Cerebellar nuclear complex (tissue), 1 donor: ENCODE results near the gene UBE2D1.

ENCODE experiments used
- DNase-seq, 2 experiments: peaks; one replicate each; lab custom pipeline; 2025; lab: John Stamatoyannopoulos, UW

UBE2D1 gene

DNA sequence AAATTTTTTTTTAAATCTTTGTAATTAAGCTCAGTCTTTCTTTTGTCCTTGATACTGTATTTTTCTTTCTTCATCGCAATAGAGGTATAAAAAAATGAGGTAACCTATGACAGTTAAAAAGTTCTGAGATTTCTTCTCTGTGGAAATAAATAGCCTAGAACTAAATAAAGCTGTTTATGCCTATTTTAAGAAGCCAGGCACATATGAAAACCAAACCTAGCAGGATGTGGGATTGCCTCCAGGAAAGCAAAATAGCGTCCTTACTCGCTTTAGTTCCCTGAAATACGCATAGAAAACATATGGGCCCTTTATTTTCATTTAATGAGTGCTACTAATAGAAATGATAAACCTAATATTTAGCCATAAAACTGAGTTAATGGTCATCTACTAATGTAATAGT is 6.6 kb downstream of the UBE2D1 start:
- no peak for DNase-seq

DNA sequence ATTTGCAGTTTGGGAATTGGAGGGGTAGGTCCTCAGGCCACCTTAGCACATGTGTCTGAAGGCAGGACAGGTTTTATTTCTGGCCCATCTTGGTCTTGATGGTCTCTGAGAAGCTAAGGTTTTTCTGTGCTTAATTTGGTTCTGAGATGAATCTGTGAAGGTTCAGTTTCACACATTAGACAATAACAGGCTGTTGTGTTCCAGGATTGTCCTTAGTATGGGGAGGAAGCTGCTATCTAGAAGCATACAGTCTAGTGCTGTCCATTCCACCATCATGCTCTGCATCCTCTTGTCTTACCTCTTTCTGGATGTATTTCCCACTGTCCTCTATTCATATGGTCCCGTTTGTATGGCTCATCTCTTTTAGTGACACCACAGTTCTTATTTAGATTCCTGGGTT is 7.1 kb downstream of the UBE2D1 start:
- no peak for DNase-seq

DNA sequence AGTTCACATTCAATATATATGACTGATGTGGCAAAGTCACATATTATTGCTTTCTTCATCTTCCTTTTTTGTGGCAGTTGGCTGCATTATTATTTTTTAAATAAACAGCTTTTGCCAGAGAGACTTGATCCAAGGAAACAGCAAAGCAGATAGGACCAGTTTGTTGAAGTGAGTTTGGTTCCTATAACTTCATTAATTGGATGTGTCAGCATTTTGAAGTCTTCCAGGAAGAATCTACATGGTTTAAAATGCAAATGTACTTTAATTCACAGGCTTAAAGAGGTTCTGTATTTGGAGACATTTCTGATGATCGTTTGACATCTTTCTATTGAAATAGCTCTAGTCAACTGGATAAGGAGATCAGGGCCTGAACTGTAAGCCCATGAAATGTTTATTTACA is 13.2 kb downstream of the UBE2D1 start:
- DNase-seq = no peak

DNA sequence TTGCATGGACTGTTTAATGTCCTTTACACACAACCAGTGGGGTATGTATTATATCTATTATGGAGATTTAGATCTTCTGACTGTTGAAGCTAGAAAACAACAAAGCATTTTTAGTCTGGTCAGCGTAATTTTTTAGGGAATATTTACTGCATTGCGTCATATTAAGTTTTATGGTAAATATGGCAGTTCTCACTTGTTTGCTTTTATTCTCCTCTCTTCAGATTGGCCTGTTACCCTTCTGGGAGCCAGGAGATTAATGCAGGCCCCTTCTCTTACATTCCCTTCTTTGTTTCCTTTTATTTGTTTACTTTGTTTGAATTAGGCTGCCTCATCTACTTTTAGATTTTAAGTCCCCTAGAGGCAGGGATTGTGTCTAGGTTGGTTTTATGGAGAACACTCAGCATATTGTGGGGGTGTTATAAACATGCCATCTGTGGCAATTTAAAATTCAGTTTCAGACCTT is 13.8 kb downstream of the UBE2D1 start:
- DNase-seq = no peak

DNA sequence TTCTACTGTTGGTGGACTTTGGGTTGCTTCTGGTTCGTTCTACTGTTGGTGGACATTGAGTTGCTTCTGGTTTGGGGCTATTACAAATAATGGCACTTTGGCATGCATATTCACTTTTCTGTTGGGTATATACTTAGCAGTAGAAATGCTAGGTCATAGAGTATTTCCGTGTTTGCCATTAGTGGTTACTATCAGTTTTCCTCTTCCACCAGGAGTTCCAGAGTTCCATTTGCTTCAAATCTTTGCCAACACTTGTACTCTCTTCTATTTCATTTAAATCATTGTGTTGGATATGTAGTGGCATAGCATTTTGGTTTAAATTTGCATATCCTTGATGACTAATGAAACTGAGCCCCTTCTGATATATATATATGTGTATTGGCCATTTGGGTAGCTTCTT is 15.2 kb downstream of the UBE2D1 start:
- no peak for DNase-seq

DNA sequence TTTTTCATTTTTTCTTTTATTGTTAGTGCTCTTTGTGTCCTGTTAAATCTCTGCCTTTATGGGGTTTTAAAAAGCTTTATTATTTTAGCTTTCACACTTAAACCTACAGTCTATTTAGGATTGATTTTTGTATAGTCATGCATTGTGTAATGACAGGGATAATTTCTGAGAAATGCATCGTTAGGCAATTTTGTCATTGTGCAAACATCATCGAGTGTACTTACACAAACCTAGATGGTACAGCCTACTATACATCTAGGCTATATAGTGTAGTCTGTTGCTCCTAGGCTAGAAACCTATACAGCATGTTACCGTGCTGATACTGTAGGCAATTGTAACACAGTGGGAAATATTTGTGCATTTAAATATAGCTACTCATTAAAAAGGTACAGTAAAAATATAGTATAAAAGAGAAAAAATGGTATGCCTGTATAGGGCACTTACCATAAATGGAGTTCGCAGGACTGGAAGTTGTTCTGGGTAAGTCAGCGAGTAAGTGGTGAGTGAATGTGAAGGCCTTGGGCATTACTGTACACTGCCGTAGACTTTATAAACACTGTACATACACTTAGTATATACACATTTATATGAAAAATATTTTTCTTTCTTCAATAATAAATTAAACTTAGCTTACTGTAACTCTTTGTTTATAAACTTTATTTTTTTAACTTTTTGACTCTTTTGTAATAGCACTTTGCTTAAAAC is 16.0 kb downstream of the UBE2D1 start:
- no peak for DNase-seq

DNA sequence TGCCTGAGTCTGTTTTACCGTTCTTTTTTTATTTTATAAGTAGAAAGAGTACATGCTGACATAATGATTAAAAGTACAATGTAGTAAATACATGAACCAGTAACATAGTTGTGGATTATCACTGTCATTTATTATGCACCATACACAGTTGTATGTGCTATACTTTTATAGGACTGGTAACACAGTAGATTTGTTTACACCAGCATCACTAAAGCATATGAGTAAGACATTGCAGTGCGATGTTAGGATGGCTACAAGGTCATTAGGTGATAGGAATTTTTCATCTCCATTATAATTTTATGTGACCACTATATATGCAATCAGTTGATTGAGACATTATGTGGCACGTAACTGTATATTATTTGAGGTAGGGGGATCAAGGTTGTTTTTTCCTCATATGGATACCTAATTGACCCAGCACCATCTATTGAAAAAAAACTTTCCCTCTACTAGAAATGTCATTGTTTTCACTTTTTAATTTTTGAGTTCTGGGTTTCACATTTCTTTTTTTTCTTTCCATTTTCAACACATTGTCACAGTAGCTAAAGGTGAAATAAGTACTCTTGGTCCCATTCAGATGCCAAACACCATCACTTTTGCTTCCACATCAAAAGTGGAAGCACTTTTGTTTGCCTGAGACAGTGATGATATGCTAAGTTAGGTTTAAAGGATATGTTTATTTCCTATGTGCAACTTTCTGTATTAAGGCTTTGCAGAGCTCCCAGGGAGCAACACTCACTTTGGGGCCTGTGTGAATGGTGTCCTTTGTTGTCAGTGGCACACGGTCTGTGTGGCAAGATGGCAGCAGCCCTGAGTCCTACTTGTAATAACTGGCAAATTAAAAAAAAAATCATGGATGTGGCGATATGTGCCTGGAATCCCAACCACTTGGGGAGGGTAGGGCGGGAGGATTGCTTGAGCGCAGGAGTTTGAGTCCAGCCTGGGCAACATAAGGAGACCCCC is 17.1 kb downstream of the UBE2D1 start:
- DNase-seq = no peak

DNA sequence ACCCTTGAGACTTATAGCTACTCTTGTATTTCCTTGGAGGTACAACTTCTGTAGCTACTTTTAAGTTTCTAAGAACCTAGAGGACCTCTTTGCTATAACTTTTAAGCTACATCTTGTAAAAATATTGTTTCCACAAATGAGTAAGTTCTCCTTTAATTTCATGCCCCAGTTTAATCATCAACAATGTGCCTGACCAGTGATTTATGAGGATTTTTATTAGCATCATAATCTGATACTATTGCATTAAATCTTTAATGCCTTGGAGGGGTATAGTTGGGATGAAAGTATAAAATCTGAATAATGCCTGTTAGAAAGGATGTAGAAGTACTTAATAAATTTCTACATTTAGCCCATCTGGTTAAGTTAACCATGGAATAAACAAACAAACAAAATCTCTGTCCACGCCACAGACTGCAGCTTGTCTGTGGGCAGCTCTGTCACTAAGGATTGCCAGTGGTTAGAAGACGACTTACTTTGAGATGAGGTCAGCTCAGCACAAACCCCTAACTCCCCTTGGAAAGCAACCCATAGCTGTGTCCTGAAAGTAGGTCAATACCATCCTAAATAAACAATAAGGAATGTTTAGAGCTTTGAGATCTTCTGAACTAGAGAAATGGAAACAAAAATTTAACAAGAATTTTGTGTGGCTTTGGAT is 18.3 kb downstream of the UBE2D1 start:
- no peak for DNase-seq

DNA sequence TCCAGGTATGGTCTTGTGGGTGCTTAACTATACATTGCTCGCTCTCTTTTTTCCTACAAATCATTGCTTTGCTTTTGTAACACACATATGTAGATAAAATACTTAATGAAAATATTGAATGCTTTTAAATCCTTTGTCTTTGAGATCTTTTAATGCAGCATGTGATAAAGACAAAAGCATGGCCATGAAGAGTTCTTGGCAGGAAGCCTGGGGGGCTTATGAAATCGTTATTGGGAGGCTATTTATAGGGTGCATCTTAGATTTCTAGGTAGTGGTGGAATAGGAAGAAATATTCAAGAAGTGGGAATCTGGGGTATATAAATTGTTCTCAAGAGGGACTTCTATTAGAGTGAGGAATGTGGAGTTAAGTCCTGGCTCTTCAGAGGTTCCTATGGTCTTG is 21.9 kb downstream of the UBE2D1 start:
- no peak for DNase-seq

DNA sequence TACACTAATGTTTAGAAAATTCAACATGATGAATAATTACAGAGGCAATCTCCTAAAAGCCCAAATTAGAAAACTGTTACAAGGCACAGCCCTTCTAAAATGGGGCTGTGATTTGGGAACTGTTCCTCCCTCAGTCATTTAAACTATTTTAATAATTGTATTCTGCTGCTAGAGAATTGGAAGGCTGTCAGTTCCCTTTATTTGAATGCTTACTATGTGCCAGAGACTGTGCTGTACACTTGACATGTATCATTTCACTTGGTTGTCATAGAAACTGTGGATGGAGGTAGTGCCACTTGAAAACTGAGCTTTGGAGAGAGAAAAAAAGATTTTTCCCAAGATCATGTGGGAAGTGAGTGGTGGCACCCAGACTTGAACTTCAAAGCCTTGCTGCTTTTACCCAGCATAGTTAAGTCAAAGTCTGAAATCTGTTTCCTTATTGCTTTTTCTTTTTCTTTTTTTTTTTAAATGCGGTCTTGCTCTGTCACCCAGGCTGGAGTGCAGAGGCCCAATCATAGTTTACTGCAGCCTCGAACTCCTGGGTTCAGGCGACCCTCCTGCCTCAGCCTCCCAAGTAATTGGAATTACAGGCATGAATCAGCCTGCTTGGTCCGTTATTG is 23.6 kb downstream of the UBE2D1 start:
- no peak for DNase-seq

DNA sequence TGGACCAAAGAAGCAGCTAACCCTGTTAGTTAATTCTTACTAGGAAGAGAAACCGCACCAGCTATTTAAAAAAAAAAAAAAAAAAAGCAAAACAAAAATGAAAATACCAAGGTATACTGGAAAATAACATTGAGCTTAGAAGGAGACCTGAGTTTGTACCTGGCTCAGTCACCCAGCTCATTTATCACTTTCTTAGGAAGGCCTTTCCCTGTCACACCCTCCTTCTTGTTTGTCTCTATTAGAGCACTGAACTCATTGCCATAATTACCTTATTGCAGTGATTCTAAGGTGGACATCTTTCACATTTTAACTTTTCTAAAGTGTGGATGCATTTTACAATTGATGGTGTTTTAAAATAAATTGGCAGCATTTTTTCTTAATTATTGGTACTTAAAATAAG is 24.1 kb downstream of the UBE2D1 start:
- DNase-seq = no peak

DNA sequence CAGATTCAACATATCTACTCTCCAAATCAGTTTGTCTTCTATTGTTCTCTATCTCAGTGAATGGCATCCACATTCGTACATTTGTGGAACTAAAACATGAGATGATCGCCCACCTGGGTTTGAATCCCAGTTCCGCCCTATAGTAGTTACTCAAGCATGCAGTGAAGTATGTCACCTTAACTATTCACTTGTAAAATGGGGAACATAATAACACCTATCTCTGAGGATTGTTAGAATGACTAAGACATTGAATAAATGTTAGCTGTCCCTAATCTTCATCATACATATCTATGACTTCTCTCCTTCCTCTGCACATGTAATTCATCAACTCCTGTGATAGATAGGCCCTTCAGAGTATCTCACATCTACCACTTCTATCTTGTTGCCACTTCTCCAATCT is 24.7 kb downstream of the UBE2D1 start:
- no peak for DNase-seq

DNA sequence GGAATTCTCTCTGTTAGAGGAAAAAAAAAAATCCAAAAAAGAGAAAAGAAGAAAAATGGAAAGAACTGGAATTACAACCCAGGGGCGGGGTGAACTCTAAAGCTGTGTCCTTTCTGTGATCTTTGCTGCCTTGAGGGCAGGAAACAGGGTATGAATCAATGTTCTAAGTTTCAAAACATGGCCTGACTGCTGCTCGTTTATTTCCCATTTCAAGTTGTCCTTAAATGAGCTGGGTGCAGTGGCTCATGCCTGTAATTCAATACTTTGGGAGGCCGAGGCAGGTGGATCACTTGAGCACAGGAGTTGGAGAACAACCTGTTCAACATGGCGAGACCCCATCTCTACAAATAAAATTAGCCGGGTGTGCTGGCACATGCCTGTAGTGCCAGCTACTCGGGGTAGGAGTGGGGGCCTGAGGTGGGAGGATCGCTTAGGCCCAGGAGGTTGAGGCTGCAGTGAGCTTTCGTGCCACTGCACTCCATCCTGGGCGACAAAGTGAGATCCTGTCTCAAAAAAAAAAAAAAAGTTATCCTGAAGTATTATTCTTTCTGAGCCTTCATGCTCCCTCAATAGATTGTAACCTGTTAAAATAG is 25.7 kb downstream of the UBE2D1 start:
- DNase-seq = no peak

DNA sequence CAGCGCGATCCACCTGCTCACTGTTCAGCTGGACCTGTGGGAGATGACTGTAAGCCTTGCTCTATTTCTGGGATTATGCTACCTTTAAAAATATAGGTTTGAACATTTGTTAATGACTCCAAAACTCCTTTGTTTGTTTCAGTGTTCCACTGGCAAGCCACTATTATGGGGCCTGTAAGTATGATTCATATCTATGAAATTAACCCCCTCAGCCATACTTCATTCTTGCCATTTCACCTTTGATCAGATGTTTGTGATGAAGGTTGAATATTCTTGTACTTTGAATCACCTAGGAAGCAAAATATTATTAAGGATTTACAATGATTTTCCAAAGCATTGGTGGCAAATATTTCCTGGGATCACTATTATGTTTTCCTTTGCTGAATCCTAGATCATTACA is 26.5 kb downstream of the UBE2D1 start:
- no peak for DNase-seq

DNA sequence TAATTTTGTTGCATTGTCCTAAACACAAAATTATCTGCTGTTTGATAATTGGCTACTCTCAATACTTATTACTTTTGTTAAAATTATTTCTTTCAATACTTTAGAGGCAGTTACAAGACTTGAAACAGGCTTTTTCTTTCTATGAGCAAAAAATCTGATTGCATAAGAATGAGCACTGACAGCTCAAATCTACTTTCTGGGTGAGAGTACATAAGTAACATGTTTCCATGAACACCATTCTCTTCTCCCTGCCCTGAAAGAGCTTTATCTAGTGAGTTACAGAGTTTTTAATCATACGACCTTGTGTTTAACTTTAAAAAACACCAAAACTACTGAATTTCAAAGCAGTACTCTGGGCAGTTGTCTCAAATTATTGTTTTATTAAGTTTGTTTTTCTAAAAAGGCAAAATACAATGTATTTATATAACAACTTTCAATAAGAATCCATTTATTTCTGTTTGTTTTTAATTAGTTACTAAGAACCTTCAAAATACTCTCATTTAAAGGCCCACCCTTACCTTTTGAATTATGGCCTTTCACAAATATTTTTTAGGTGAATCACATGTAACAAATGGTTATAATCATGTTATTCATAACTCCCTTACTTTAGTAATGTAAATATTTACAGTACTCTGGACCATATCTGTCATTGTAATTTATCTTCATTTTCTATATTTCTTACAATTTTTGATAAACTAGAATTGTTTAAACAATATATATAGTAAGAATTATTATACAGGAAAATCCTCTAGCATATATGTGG is 27.4 kb downstream of the UBE2D1 start:
- DNase-seq = no peak

DNA sequence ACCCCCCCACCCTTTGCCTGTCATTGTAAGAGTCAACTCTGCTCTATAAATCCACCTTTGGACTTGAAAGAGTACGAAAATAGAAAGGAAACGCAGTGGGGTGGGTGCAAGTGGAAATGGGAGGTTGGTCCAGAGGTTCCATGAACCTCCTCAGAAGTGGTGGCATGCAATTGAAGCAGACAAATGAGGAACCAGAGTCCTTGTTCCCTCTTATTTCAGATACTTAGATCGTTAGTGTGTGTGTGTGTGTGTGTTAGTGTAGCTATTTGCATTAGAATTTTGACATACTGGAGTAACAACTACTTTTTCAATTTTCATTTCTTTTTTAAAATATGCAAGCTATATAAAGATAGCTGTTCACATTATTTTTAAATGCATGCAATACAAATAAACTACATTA is 32.3 kb downstream of the UBE2D1 start:
- DNase-seq = no peak

DNA sequence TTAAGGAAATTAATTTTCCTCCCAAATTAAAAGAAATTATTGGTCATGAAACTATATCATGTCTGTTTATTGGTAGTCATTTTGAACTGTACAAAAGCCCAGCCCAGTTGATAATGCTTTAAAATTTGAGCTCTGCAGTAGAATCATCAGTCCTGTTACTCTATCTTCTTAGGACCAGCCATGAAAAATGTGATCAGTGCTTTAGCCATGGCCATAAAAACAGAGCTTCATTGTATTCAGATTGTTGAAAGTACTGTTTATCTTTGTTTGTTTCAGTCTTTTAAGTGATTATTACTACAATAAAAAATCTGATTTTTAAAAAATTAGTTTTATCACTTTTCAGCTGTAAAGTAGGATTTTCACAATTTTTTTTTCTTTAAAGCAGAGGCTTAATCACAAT is 36.7 kb downstream of the UBE2D1 start:
- DNase-seq = no peak

DNA sequence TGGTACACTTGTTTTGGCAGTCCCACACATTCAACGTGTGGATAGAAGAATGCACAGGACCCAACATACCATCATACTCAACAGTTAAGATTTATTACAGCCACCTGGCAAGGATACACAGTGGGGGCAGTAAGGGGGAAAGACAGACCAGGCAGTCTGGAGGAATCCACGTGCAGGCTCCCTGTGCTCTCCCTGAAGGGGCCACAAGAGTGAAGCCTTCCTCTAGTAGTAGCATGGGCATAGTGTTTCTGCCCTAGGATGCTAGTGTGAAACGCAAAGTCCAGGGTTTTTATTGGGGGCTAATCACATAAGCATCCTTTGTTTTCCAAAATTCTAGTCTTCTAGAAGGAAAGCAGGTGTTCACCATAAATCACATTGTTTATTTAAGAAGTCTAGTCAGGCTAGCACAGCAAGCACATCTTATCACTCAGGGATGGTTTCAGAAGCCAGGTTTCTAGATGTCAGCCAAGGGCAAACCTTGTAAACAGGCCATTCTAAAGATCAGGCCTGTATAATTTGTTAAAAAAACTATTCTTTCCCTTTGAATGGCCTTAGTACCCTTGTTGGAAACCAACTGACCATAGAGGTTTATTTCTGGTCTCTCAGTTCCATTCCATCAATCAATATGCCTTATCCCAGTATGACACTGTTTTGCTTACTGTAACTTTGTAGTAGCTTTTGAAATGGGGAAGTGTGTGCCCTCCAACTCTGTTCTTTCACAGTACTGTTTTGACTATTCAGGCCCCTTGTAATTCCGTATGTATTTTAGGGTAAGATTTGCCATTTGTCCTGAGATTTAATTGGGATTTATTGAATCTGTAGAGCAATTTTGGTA is 38.0 kb downstream of the UBE2D1 start:
- no peak for DNase-seq

DNA sequence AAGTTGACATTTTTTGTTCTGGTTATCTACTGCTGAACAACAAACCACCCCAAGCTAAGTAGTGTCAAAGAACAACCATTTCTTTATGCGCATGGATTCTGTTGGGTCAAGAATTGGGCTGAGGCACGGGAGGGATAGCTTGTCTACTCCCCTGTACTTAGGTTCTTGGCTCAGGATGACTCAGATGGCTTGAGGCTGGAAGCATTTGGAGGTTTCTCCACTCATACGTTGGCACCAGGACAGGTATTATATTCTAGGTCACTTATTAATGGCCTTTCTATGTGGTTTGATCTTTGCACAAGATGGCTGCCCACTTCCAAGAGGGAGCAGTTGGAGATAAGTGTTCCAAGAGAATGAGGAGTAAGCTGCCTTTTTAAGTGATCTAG is 38.6 kb downstream of the UBE2D1 start:
- no peak for DNase-seq

DNA sequence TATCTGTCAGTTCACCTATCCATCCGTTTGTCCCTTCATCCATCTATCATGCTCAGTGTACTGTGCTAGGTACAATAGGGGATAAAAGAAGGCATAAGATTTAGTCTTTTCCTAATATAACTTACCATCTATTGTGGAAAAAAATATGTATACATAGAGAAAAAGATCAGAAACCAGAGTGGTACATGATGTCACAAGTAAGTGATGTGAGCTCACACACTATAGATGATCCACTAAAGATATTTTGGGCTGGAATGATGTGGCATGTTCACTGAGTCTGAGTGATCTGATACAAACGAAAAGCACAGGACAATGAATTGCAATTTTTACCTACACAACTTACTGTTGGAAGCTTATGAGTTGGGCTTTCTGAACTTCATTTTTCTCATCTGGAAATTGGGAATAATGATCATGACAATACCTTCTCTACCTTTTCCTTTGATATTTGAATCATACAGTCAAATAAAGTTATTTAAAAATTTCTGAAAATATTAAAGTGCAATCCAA is 47.7 kb downstream of the UBE2D1 start:
- no peak for DNase-seq
